Measurements from ENCODE around the gene GON4L. TPM values are rescaled to one million over a fixed set of nuclear protein-coding genes. Genes with fewer than 3 reads are reported as not detected.
A peak's percentile ranks its signal among the peaks of the same experiment; 100 is the strongest.
"Not testable (repeated sequence)": the region's sequence is repeated elsewhere in the genome, so short reads cannot be mapped to it uniquely, and the experiment has no call there.

GON4L gene
- total RNA-seq, 3 donors from 2014 or later (not counting 1 experiment from before 2014, with no cell fraction given), result 127 to 147 (median 146) TPM

- DNase-seq (no peak), ATAC-seq (no peak)
- intact Hi-C loops (cut with micrococcal nuclease), result no loop called here
- no peaks in the 10 kb centered on the region for H3K9me3 Mint-ChIP-seq
- 100% methylated on average over 1 of the region's 2 CpGs for WGBS (ENCODE audit: insufficient coverage)
- Histone ChIP-seq H3K27me3 (ENCODE audit: control insufficient read depth, insufficient read depth, low read length) (no peaks in the 10 kb centered on the region), H3K36me3 (ENCODE audit: control insufficient read depth, insufficient read depth, low read length) (peaks cover 12% of the 10 kb centered on the region), H3K4me3 (ENCODE audit: low read length) (no peak overlapping the region), H3K4me1 (ENCODE audit: control insufficient read depth, insufficient read depth, low read length) (no peaks in the 10 kb centered on the region), H3K27ac (ENCODE audit: low read length) (no peak overlapping the region), H3K9me3 (ENCODE audit: control insufficient read depth, insufficient read depth, low read length) (no peaks in the 10 kb centered on the region)
- no peak for TF ChIP-seq CTCF (IDR thresholded peaks at IDR 0.05)
- H3K27me3 Mint-ChIP-seq (ENCODE audit: low read depth in 2 of 2), result no peaks in the 10 kb centered on the region
- H3K27ac Mint-ChIP-seq, result no peak overlapping the region
- peaks cover 0 to 2% of the 10 kb centered on the region in 2 donors for H3K4me1 Mint-ChIP-seq
- H3K36me3 Mint-ChIP-seq, result no peaks in the 10 kb centered on the region
- no peak overlapping the region for H3K4me3 Mint-ChIP-seq
Measured at GRCh38 chr1:155713075-155713474, 143.9 kb downstream of the GON4L start.

DNA sequence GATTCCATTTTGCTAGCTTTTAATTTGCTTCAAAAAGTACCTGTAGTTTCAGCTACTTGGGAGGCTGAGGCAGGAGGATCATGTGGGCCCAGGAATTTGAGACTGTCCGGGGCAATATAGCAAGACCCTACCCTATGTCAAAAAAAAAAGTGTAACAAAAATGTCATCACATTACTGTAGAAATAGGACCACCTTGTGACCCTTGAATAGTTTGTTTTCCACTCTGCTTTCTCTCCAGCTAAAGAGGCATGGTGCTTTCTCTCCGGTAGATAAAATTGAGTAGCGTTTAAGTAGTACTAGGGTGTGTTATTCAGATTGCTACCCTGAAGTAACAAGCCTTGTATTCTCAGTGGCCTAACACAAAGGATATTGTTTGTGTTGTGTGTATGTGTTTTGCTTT lies 144.4 kb downstream of the GON4L start:
- H3K9me3 ChIP-seq (ENCODE audit: control insufficient read depth, insufficient read depth, low read length); H3K27ac Mint-ChIP-seq; H3K36me3 Mint-ChIP-seq; H3K27me3 ChIP-seq (ENCODE audit: control insufficient read depth, insufficient read depth, low read length); H3K27me3 Mint-ChIP-seq (ENCODE audit: low read depth in 2 of 2); ATAC-seq; H3K4me3 ChIP-seq (ENCODE audit: low read length); intact Hi-C loops (cut with micrococcal nuclease); H3K4me1 ChIP-seq (ENCODE audit: control insufficient read depth, insufficient read depth, low read length); H3K9me3 Mint-ChIP-seq; H3K4me1 Mint-ChIP-seq; H3K4me3 Mint-ChIP-seq; H3K27ac ChIP-seq (ENCODE audit: low read length): not testable (repeated sequence)
- peaks cover 12% of the 10 kb centered on the region for H3K36me3 ChIP-seq (ENCODE audit: control insufficient read depth, insufficient read depth, low read length)
- DNase-seq, result peak in 1 of 2 donors; percentile 22
- WGBS (ENCODE audit: insufficient coverage), result 96% methylated on average over 3 of the region's 3 CpGs

GRCh38 chr1:155711457-155711856 lies 145.6 kb downstream of the GON4L start:
- ATAC-seq; H3K27ac ChIP-seq (ENCODE audit: low read length); DNase-seq; H3K4me1 Mint-ChIP-seq; H3K9me3 ChIP-seq (ENCODE audit: control insufficient read depth, insufficient read depth, low read length); H3K27ac Mint-ChIP-seq; H3K27me3 Mint-ChIP-seq (ENCODE audit: low read depth in 2 of 2); H3K36me3 ChIP-seq (ENCODE audit: control insufficient read depth, insufficient read depth, low read length); H3K4me3 Mint-ChIP-seq; H3K4me3 ChIP-seq (ENCODE audit: low read length); H3K9me3 Mint-ChIP-seq; H3K36me3 Mint-ChIP-seq; H3K4me1 ChIP-seq (ENCODE audit: control insufficient read depth, insufficient read depth, low read length); H3K27me3 ChIP-seq (ENCODE audit: control insufficient read depth, insufficient read depth, low read length); intact Hi-C loops (cut with micrococcal nuclease): not testable (repeated sequence)
- no CpG with 5 or more reads among the region's 3 CpGs for WGBS (ENCODE audit: insufficient coverage)

GRCh38 chr1:155709391-155709790 lies 147.6 kb downstream of the GON4L start:
- Histone ChIP-seq H3K27me3 (ENCODE audit: control insufficient read depth, insufficient read depth, low read length) (no peaks in the 10 kb centered on the region), H3K4me1 (ENCODE audit: control insufficient read depth, insufficient read depth, low read length) (no peaks in the 10 kb centered on the region), H3K27ac (ENCODE audit: low read length) (no peak overlapping the region), H3K9me3 (ENCODE audit: control insufficient read depth, insufficient read depth, low read length) (no peaks in the 10 kb centered on the region), H3K36me3 (ENCODE audit: control insufficient read depth, insufficient read depth, low read length) (peaks cover 10% of the 10 kb centered on the region), H3K4me3 (ENCODE audit: low read length) (no peak overlapping the region)
- no peaks in the 10 kb centered on the region for H3K36me3 Mint-ChIP-seq
- no peaks in the 10 kb centered on the region for H3K9me3 Mint-ChIP-seq
- WGBS (ENCODE audit: insufficient coverage), result 100% methylated on average over 2 of the region's 3 CpGs
- no peak overlapping the region for H3K27ac Mint-ChIP-seq
- intact Hi-C loops (cut with micrococcal nuclease), result no loop called here
- DNase-seq (no peak), ATAC-seq (no peak)
- TF ChIP-seq CTCF (IDR thresholded peaks at IDR 0.05), result no peak
- peaks cover 6 to 18% of the 10 kb centered on the region in 2 donors for H3K4me1 Mint-ChIP-seq
- no peak overlapping the region for H3K4me3 Mint-ChIP-seq
- no peaks in the 10 kb centered on the region for H3K27me3 Mint-ChIP-seq (ENCODE audit: low read depth in 2 of 2)

DNA sequence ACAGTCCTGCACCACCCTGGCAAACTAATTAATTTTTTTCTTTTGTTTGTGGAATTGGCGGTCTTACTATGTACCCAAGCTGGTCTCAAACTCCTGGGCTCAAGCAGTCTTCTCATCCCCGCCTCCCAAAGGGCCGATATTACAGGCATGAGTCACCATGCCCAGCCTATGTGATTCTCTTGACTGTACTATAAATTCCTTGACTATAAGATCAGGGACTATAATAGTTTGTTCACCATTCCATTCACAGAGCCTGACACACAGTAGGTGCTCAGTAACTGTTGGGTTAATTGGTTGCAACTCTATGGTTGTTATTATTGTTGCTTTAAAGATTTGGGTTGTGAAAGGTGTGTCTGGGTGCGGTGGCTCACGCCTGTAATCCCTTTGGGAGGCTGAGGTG lies 150.9 kb downstream of the GON4L start:
- no peak overlapping the region for H3K27ac Mint-ChIP-seq
- no peak for DNase-seq
- no peak for ATAC-seq
- WGBS (ENCODE audit: insufficient coverage), result 90% methylated on average over 5 of the region's 5 CpGs
- no peak for TF ChIP-seq CTCF (IDR thresholded peaks at IDR 0.05)
- H3K27me3 Mint-ChIP-seq (ENCODE audit: low read depth in 2 of 2), result no peaks in the 10 kb centered on the region
- H3K4me1 Mint-ChIP-seq, result peaks cover 15 to 29% of the 10 kb centered on the region in 2 donors
- Histone ChIP-seq H3K4me3 (ENCODE audit: low read length) (no peak overlapping the region), H3K4me1 (ENCODE audit: control insufficient read depth, insufficient read depth, low read length) (no peaks in the 10 kb centered on the region), H3K27ac (ENCODE audit: low read length) (no peak overlapping the region), H3K36me3 (ENCODE audit: control insufficient read depth, insufficient read depth, low read length) (peaks cover 3% of the 10 kb centered on the region), H3K27me3 (ENCODE audit: control insufficient read depth, insufficient read depth, low read length) (no peaks in the 10 kb centered on the region), H3K9me3 (ENCODE audit: control insufficient read depth, insufficient read depth, low read length) (no peaks in the 10 kb centered on the region)
- no peaks in the 10 kb centered on the region for H3K9me3 Mint-ChIP-seq
- H3K36me3 Mint-ChIP-seq, result no peaks in the 10 kb centered on the region
- intact Hi-C loops (cut with micrococcal nuclease), result no loop called here
- H3K4me3 Mint-ChIP-seq, result no peak overlapping the region

DNA sequence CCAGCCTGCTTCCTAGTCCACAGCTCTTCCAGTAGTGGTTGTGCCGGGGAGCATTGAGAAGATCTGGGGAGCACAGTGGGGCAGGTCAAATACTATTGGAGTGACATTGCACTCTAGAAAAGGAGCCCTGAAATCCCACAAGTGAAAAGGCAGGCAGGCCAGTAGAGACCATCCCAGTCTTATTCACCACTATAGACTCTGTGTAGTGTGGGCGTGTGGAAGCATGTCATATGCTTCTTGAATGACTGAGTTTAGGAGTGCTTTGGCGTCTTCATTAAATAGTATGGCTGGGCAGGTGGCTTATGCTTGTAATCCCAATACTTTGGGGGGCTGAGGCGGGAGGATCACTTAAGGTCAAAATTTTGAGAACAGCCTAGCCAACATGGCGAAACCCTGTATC lies 152.6 kb downstream of the GON4L start:
- H3K4me3 ChIP-seq (ENCODE audit: low read length); H3K27me3 ChIP-seq (ENCODE audit: control insufficient read depth, insufficient read depth, low read length); H3K9me3 Mint-ChIP-seq; H3K4me3 Mint-ChIP-seq; H3K9me3 ChIP-seq (ENCODE audit: control insufficient read depth, insufficient read depth, low read length); H3K36me3 ChIP-seq (ENCODE audit: control insufficient read depth, insufficient read depth, low read length); H3K36me3 Mint-ChIP-seq; DNase-seq; H3K27ac Mint-ChIP-seq; H3K4me1 ChIP-seq (ENCODE audit: control insufficient read depth, insufficient read depth, low read length); intact Hi-C loops (cut with micrococcal nuclease); H3K27ac ChIP-seq (ENCODE audit: low read length); H3K27me3 Mint-ChIP-seq (ENCODE audit: low read depth in 2 of 2); ATAC-seq: not testable (repeated sequence)
- WGBS (ENCODE audit: insufficient coverage), result 87% methylated on average over 4 of the region's 5 CpGs
- H3K4me1 Mint-ChIP-seq, result peaks cover 15 to 29% of the 10 kb centered on the region in 2 donors
